GM12878 (cell line): ENCODE measurements around the gene MDFIC2. TPM values are rescaled to one million over a fixed set of nuclear protein-coding genes. Genes with fewer than 3 reads are reported as not detected.

Experiments
- ATAC-seq: fragments of 200-7000 bp; cut with Tn5 transposase; 3 replicates; pipeline ENCODE4 v1.9.1; 2020; ENCODE audit warnings: mild to moderate bottlenecking, moderate library complexity
- BruUV-seq: library from RNA; stranded (reverse); fragments of 400-500 nt; replicated peaks from 2 replicates; lab custom pipeline; 2021; lab: Mats Ljungman, UMichigan
- CTCF ChIA-PET: fragments of 300-600 bp; sonication (Branson Sonifier 250); formaldehyde crosslinking; extraction: SDS; loops from one replicate; lab custom pipeline; 2021; ENCODE audit warnings: inconsistent platforms; lab: Yijun Ruan, JAX
- POLR2A ChIA-PET: fragments of 350-600 bp; formaldehyde crosslinking; extraction: SDS; loops from one replicate; lab custom pipeline; 2021; ENCODE audit warnings: inconsistent platforms; lab: Charles Lee
- RAD21 ChIA-PET: fragments of 300-600 bp; sonication (Branson Sonifier 250); formaldehyde crosslinking; loops from one replicate; lab custom pipeline; 2023; ENCODE audit warnings: antibody characterized with exemption; ENCODE audit not compliant: unreplicated experiment; lab: Charles Lee
- SMC1A ChIA-PET: fragments of 300-600 bp; sonication (Branson Sonifier 250); formaldehyde crosslinking; loops from one replicate; lab custom pipeline; 2023; ENCODE audit not compliant: unreplicated experiment, uncharacterized antibody; lab: Charles Lee
- DNase-seq: peaks from one replicate; pipeline ENCODE4 v3.0.0-alpha.2; 2011; ENCODE audit warnings: low read depth, low spot score
- FAIRE-seq: peaks from 3 replicates; lab custom pipeline; 2011; peaks lifted over from hg19 to GRCh38; lab: Jason Lieb, UNC
- H2AFZ ChIP-seq: 2 replicates; pipeline ENCODE4 v1.6.0; 2011; ENCODE audit warnings: low read depth, low read length, control low read depth; ENCODE audit not compliant: control insufficient read depth
- H3K27ac ChIP-seq: 2 replicates; pipeline ENCODE4 v1.5.1; 2011; ENCODE audit warnings: control low read depth; ENCODE audit not compliant: control insufficient read depth, insufficient read depth
- H3K27me3 ChIP-seq, 2 experiments: replicated peaks in 1 of 2; 2 replicates each; pipeline versions ENCODE4 v1.6.0 to v1.6.1; 2011; ENCODE audit warnings: low read length in 1 of 2; ENCODE audit not compliant: control insufficient read depth in 2 of 2, insufficient read depth in 2 of 2
- H3K36me3 ChIP-seq, 2 experiments: 2 replicates each; pipeline ENCODE4 v1.5.1; 2011; ENCODE audit warnings: low read length in 1 of 2; ENCODE audit not compliant: control insufficient read depth in 2 of 2, insufficient read depth in 2 of 2
- H3K4me1 ChIP-seq: 2 replicates; pipeline ENCODE4 v1.6.1; 2011; ENCODE audit warnings: mild to moderate bottlenecking, low read length, moderate library complexity, mixed read lengths; ENCODE audit not compliant: control insufficient read depth, insufficient read depth
- H3K4me2 ChIP-seq: 2 replicates; pipeline ENCODE4 v1.6.0; 2011; ENCODE audit warnings: control low read depth; ENCODE audit not compliant: control insufficient read depth, insufficient read depth
- H3K4me3 ChIP-seq: fragments of 200-600 bp; sonication (generic); 2 replicates; pipeline ENCODE4 v1.5.1; 2016
- H3K79me2 ChIP-seq: 2 replicates; pipeline ENCODE4 v1.6.0; 2011; ENCODE audit warnings: low read length; ENCODE audit not compliant: control insufficient read depth, insufficient read depth
- H3K9ac ChIP-seq: 2 replicates; pipeline ENCODE4 v1.8.0; 2011; ENCODE audit warnings: low read length, control low read depth, mixed read lengths; ENCODE audit not compliant: control insufficient read depth, insufficient read depth
- H3K9me3 ChIP-seq: replicated peaks from 3 replicates; pipeline ENCODE4 v1.5.1; 2011; ENCODE audit warnings: mild to moderate bottlenecking, low read length; ENCODE audit not compliant: control insufficient read depth, insufficient read depth
- H4K20me1 ChIP-seq: 2 replicates; pipeline ENCODE4 v1.6.0; 2011; ENCODE audit not compliant: control insufficient read depth, insufficient read depth
- EGR1 ChIP-seq, 2 experiments: IDR thresholded peaks; 1 replicate in 1 of 2; 2 replicates in 1 of 2; pipeline ENCODE4 v1.6.1; 2011 to 2012; ENCODE audit warnings: low read depth in 2 of 2, low read length in 2 of 2, borderline replicate concordance in 1 of 2, mild to moderate bottlenecking in 1 of 2, moderate library complexity in 1 of 2
- MTA2 ChIP-seq: fragments of 450-650 bp; IDR thresholded peaks from 2 replicates; pipeline ENCODE4 v1.6.1; 2016; ENCODE audit warnings: low read depth, mild to moderate bottlenecking, moderate library complexity
- PKNOX1 ChIP-seq: fragments of 450-650 bp; IDR thresholded peaks from 2 replicates; pipeline ENCODE4 v1.6.1; 2016; ENCODE audit warnings: mild to moderate bottlenecking
- ZBTB40 ChIP-seq: fragments of 450-650 bp; IDR thresholded peaks from 2 replicates; pipeline ENCODE4 v1.6.1; 2016; ENCODE audit warnings: mild to moderate bottlenecking, moderate library complexity, borderline replicate concordance
- WGBS: methylation state at CpG from one replicate; pipeline ENCODE4 v1.1.6; 2016; ENCODE audit warnings: low lambda C conversion rate; ENCODE audit not compliant: insufficient replicate concordance, insufficient coverage; ENCODE audit errors: missing lambda C conversion rate; 5-methylcytosine and 5-hydroxymethylcytosine counted together
- in situ Hi-C: fragments of 300-500 bp; cut with MboI; formaldehyde crosslinking; loops from 9 replicates; pipeline ENCODE4 v1.14.3; 2018; ENCODE audit warnings: mixed read lengths
- intact Hi-C: fragments of 100-400 bp; cut with micrococcal nuclease; formaldehyde crosslinking; loops from one replicate; pipeline ENCODE4 v1.14.2; 2022; ENCODE audit not compliant: unreplicated experiment
- polyA plus RNA-seq, 11 experiments: library from polyadenylated mRNA; depleted of rRNA in 4 of 11; unstranded in 6 of 11; stranded (reverse) in 5 of 11; fragments of >200 nt; fragmentation: Nextera tagmentation in 4 of 11; fragmentation: Illumina TruSeq in 1 of 11; extraction: Ambion mirVana in 4 of 11; extraction: Trizol in 1 of 11; gene quantifications; 1 replicate in 1 of 11; 2 replicates in 10 of 11; pipeline versions ENCODE4 v1.2.1 to v1.2.3, GENCODE V29; 2011 to 2016; ENCODE audit warnings: inconsistent platforms in 2 of 11, missing spikeins in 2 of 11, low read depth in 1 of 11
- total RNA-seq, 4 experiments: library from RNA; depleted of rRNA in 3 of 4; stranded (reverse); fragments of >200 nt in 3 of 4; fragmentation: Illumina TruSeq in 1 of 4; extraction: Trizol in 1 of 4; gene quantifications; 2 replicates each; pipeline versions ENCODE4 v1.2.1 to v1.2.3, GENCODE V29; 2013 to 2021
- TF ChIP-seq, protein P1 (sequence below): IDR thresholded peaks from 2 replicates; pipeline ENCODE4 v1.6.1; 2011; ENCODE audit warnings: borderline replicate concordance, low read depth, mild to moderate bottlenecking, moderate library complexity, mixed read lengths, low read length; ENCODE audit not compliant: insufficient read depth; ENCODE audit errors: extremely low read length

The MDFIC2 gene
- total and polyA plus RNA-seq, 10 of the 15 experiments (the other 5 are each of a cell fraction or from before 2014, with no cell fraction given): not detected

DNA sequence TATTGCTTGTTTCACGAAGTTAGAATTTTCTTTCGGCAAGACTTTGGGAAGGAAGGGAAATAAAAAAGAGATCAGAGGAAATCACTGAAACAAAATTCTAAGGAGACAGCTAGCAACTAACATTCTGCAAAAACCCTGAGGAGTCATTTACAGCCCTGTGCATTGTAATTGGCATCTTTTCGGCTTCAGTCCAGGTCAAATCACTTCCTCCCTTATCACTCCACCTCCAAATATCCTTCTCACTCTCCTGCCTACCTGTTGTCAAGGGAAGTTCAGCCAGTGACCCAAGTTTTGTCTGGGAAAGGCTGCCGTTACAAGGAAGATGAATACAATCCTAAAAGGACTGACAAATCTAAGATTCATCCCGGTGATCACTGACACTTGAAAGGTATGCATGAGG, 39.6 kb downstream of the MDFIC2 start (continued):
- TF ChIP-seq, protein P1, sequence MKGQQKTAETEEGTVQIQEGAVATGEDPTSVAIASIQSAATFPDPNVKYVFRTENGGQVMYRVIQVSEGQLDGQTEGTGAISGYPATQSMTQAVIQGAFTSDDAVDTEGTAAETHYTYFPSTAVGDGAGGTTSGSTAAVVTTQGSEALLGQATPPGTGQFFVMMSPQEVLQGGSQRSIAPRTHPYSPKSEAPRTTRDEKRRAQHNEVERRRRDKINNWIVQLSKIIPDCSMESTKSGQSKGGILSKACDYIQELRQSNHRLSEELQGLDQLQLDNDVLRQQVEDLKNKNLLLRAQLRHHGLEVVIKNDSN: no peak

GRCh38 chr3:70264122-70264780, 48.2 kb downstream of the MDFIC2 start:
- intact Hi-C loops: no loop called here
- BruUV-seq: no TSS peak
- SMC1A ChIA-PET: no interaction called here
- H3K27ac ChIP-seq: no peak overlapping the region
- in situ Hi-C loops: no loop called here
- DNase-seq: no peak
- FAIRE-seq: no peak
- H3K9ac ChIP-seq: no peak overlapping the region
- RAD21 ChIA-PET: no interaction called here
- no peaks in the 10 kb centered on the region for H3K9me3 ChIP-seq
- no peaks in the 10 kb centered on the region for H3K27me3 ChIP-seq
- WGBS: 28% methylated on average over 3 of the region's 3 CpGs
- H3K4me3 ChIP-seq: no peak overlapping the region
- no peak overlapping the region for H2AFZ ChIP-seq
- H3K4me2 ChIP-seq: no peak overlapping the region
- no peaks in the 10 kb centered on the region for H4K20me1 ChIP-seq
- H3K4me1 ChIP-seq: no peaks in the 10 kb centered on the region
- POLR2A ChIA-PET: no interaction called here
- CTCF ChIA-PET: no interaction called here
- no peaks in the 10 kb centered on the region for H3K36me3 ChIP-seq
- ATAC-seq: no peak
- no peaks in the 10 kb centered on the region for H3K79me2 ChIP-seq
- TF ChIP-seq MTA2 (no peak), PKNOX1 (no peak), ZBTB40 (no peak), EGR1 (IDR thresholded peaks at IDR 0.05; ENCODE audit: borderline replicate concordance in 1 of 2, low read depth in 2 of 2, low read length in 2 of 2) (no peak)
